Measurements from ENCODE around the gene MYRIP.

GRCh38 chr3:39804951-39805350 is 4.5 kb upstream of the MYRIP start:
- no peak for TF ChIP-seq CTCF (conservative IDR thresholded peaks at IDR 0.05; ENCODE audit: low read depth, low read length)
- no peak for TF ChIP-seq EZH2 (IDR thresholded peaks at IDR 0.05; ENCODE audit: low read length, unreplicated experiment)
- no peak for TF ChIP-seq EZH2phosphoT487 (IDR thresholded peaks at IDR 0.05; ENCODE audit: borderline replicate concordance, low read length)
